ENCODE results near the gene LRRK1.
A peak's percentile ranks its signal among the peaks of the same experiment; 100 is the strongest.

LRRK1 gene

DNA sequence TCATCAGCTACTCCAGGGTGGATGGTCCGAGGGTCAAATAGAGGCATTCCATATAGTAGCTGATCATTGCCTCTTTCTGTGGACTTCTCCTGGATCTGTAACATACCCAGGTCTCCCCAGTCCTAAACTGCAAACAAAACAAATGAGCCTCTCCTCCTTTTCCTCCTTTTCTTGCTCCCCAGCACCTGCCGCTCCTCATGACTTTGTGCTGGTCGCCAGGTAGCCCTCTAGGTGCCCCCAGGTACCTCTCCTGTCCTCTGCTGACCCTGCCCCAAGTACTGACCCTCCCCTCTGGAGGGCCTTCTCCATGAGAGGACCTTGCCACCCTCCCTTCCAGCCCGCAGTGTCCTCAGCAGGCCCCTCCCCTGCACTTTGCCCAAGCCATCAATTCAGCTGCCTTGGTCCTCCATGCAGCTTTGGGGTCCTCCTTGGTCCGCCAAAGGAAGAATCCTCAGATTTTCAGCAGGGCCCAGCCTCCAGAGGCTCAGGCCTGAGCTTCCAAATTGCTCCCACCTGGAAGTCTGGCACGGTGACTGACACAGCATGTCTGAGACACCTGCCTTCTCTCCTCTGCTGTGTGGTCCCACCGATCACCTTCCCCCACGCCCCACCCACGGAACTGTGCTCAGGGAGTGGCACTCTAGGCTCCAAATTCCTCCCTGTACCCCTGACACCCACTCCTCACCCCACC lies 111.0 kb downstream of the LRRK1 start:
- no peak overlapping the region for H2BK12ac ChIP-seq (ENCODE audit: low read length in 2 of 2)
- no peak overlapping the region for H3K4ac ChIP-seq (ENCODE audit: low read depth in 1 of 2, low read length in 2 of 2)
- 92% methylated on average over 9 of the region's 9 CpGs for WGBS
- H3K23ac ChIP-seq (ENCODE audit: low read length in 2 of 2), result peak overlapping the region in 1 of 2 experiments; percentile 1
- H3K14ac ChIP-seq (ENCODE audit: low read length in 2 of 2), result no peak overlapping the region
- H3K4me1 ChIP-seq (ENCODE audit: control insufficient read depth, insufficient read depth, low read depth, low read length), result no peaks in the 10 kb centered on the region
- H2AFZ ChIP-seq (ENCODE audit: low read depth, low read length), result no peak overlapping the region
- H3K79me1 ChIP-seq (replicated peaks; ENCODE audit: low read length, poor library complexity, severe bottlenecking), result no peaks in the 10 kb centered on the region
- H2BK5ac ChIP-seq (ENCODE audit: low read depth, low read length, poor library complexity, severe bottlenecking), result no peak overlapping the region
- no peak overlapping the region for H4K8ac ChIP-seq (ENCODE audit: low read length)
- no peak overlapping the region for H3K27ac ChIP-seq (ENCODE audit: low read length, poor library complexity, severe bottlenecking)
- no peak overlapping the region for H2BK15ac ChIP-seq (ENCODE audit: low read depth, poor library complexity, severe bottlenecking)
- no peak for DNase-seq
- no peak overlapping the region for H4K91ac ChIP-seq (ENCODE audit: low read length)
- H3K27me3 ChIP-seq (ENCODE audit: control insufficient read depth in 1 of 2, insufficient read depth in 1 of 2, low read length in 2 of 2), result no peaks in the 10 kb centered on the region
- H3K4me3 ChIP-seq (ENCODE audit: insufficient read depth in 1 of 2, low read depth in 1 of 2, low read length in 2 of 2), result no peak overlapping the region
- no peak overlapping the region for H2BK120ac ChIP-seq (ENCODE audit: low read depth, low read length)
- peaks cover 0 to 90% of the 10 kb centered on the region in 2 experiments for H3K36me3 ChIP-seq (ENCODE audit: control insufficient read depth in 1 of 2, insufficient read depth in 2 of 2, low read depth in 1 of 2, low read length in 2 of 2)
- H3K18ac ChIP-seq (ENCODE audit: low read depth in 1 of 2, low read length in 2 of 2), result no peak overlapping the region
- peaks cover 11% of the 10 kb centered on the region for H3K9me3 ChIP-seq (ENCODE audit: control insufficient read depth, low read length)
- no peak overlapping the region for H2AK5ac ChIP-seq (ENCODE audit: low read length, severe bottlenecking)
- no peak overlapping the region for H3K4me2 ChIP-seq (ENCODE audit: low read length, poor library complexity, severe bottlenecking)
- no peak overlapping the region for H3K9ac ChIP-seq (ENCODE audit: low read length)

DNA sequence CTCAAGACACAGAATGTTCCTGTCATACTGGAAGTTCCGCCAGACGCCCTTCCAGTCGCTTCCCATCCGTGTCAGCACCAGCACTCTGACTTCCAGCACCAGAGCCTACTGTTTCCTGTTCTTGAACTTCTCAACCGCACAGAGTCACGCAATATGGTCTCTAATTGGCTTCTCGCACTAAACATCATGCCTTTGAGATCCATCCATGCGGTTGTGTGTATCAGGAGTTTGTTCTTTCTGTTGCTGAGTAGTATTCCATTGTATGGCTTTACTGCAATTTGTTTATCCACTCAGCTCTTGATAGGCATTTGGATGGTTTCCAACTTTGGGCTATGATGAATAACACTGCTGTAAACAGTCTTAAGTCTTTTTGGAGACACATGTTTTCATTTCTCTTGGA lies 112.1 kb downstream of the LRRK1 start:
- H2BK12ac ChIP-seq (ENCODE audit: low read length in 2 of 2), result no peak overlapping the region
- H3K27ac ChIP-seq (ENCODE audit: low read length, poor library complexity, severe bottlenecking), result no peak overlapping the region
- no peak overlapping the region for H3K4me3 ChIP-seq (ENCODE audit: insufficient read depth in 1 of 2, low read depth in 1 of 2, low read length in 2 of 2)
- H3K36me3 ChIP-seq (ENCODE audit: control insufficient read depth in 1 of 2, insufficient read depth in 2 of 2, low read depth in 1 of 2, low read length in 2 of 2), result peaks cover 0 to 85% of the 10 kb centered on the region in 2 experiments
- H4K8ac ChIP-seq (ENCODE audit: low read length), result no peak overlapping the region
- no peak overlapping the region for H3K9ac ChIP-seq (ENCODE audit: low read length)
- peaks cover 21% of the 10 kb centered on the region for H3K9me3 ChIP-seq (ENCODE audit: control insufficient read depth, low read length)
- no peak overlapping the region for H2AK5ac ChIP-seq (ENCODE audit: low read length, severe bottlenecking)
- H3K4ac ChIP-seq (ENCODE audit: low read depth in 1 of 2, low read length in 2 of 2), result no peak overlapping the region
- no peaks in the 10 kb centered on the region for H3K4me1 ChIP-seq (ENCODE audit: control insufficient read depth, insufficient read depth, low read depth, low read length)
- H2BK120ac ChIP-seq (ENCODE audit: low read depth, low read length), result no peak overlapping the region
- H3K23ac ChIP-seq (ENCODE audit: low read length in 2 of 2), result no peak overlapping the region
- H3K4me2 ChIP-seq (ENCODE audit: low read length, poor library complexity, severe bottlenecking), result no peak overlapping the region
- H4K91ac ChIP-seq (ENCODE audit: low read length), result no peak overlapping the region
- H3K14ac ChIP-seq (ENCODE audit: low read length in 2 of 2), result no peak overlapping the region
- H2AFZ ChIP-seq (ENCODE audit: low read depth, low read length), result no peak overlapping the region
- no peak overlapping the region for H3K18ac ChIP-seq (ENCODE audit: low read depth in 1 of 2, low read length in 2 of 2)
- H3K79me1 ChIP-seq (replicated peaks; ENCODE audit: low read length, poor library complexity, severe bottlenecking), result no peaks in the 10 kb centered on the region
- peak; percentile 53 for DNase-seq
- H2BK5ac ChIP-seq (ENCODE audit: low read depth, low read length, poor library complexity, severe bottlenecking), result no peak overlapping the region
- H2BK15ac ChIP-seq (ENCODE audit: low read depth, poor library complexity, severe bottlenecking), result no peak overlapping the region
- 91% methylated on average over 8 of the region's 8 CpGs for WGBS
- H3K27me3 ChIP-seq (ENCODE audit: control insufficient read depth in 1 of 2, insufficient read depth in 1 of 2, low read length in 2 of 2), result no peaks in the 10 kb centered on the region

DNA sequence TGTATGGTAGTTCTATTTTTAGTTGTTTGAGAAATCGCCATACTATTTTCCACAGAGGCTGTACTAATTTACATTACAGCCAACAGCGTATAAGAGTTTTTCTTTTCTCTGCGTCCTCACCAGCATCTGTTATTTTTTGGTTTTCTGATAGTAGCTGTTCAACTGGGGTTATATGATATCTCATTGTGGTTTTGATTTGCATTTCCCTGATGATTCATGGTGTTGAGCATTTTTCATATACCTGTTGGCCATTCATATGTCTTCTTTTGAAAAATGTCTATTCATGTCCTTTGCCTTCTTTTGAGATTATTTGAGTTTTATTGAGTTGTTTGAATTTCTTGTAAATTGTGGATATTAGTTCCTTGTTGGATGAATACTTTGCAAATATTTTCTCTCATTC lies 114.6 kb downstream of the LRRK1 start:
- no peak overlapping the region for H2AFZ ChIP-seq (ENCODE audit: low read depth, low read length)
- H3K27ac ChIP-seq (ENCODE audit: low read length, poor library complexity, severe bottlenecking), result no peak overlapping the region
- H2AK5ac ChIP-seq (ENCODE audit: low read length, severe bottlenecking), result no peak overlapping the region
- no peak overlapping the region for H3K4me3 ChIP-seq (ENCODE audit: insufficient read depth in 1 of 2, low read depth in 1 of 2, low read length in 2 of 2)
- no peak overlapping the region for H3K9ac ChIP-seq (ENCODE audit: low read length)
- no peak overlapping the region for H3K14ac ChIP-seq (ENCODE audit: low read length in 2 of 2)
- no peak overlapping the region for H4K8ac ChIP-seq (ENCODE audit: low read length)
- no peak overlapping the region for H2BK15ac ChIP-seq (ENCODE audit: low read depth, poor library complexity, severe bottlenecking)
- no peak overlapping the region for H2BK120ac ChIP-seq (ENCODE audit: low read depth, low read length)
- H3K36me3 ChIP-seq (ENCODE audit: control insufficient read depth in 1 of 2, insufficient read depth in 2 of 2, low read depth in 1 of 2, low read length in 2 of 2), result peaks cover 0 to 77% of the 10 kb centered on the region in 2 experiments
- H3K23ac ChIP-seq (ENCODE audit: low read length in 2 of 2), result no peak overlapping the region
- no peaks in the 10 kb centered on the region for H3K4me1 ChIP-seq (ENCODE audit: control insufficient read depth, insufficient read depth, low read depth, low read length)
- peaks cover 0 to 3% of the 10 kb centered on the region in 2 experiments for H3K27me3 ChIP-seq (ENCODE audit: control insufficient read depth in 1 of 2, insufficient read depth in 1 of 2, low read length in 2 of 2)
- H3K79me1 ChIP-seq (replicated peaks; ENCODE audit: low read length, poor library complexity, severe bottlenecking), result no peaks in the 10 kb centered on the region
- 100% methylated on average over 2 of the region's 3 CpGs for whole genome bisulfite sequencing
- H2BK5ac ChIP-seq (ENCODE audit: low read depth, low read length, poor library complexity, severe bottlenecking), result no peak overlapping the region
- H3K18ac ChIP-seq (ENCODE audit: low read depth in 1 of 2, low read length in 2 of 2), result no peak overlapping the region
- H4K91ac ChIP-seq (ENCODE audit: low read length), result no peak overlapping the region
- H2BK12ac ChIP-seq (ENCODE audit: low read length in 2 of 2), result no peak overlapping the region
- no peak for DNase-seq
- H3K9me3 ChIP-seq (ENCODE audit: control insufficient read depth, low read length), result peaks cover 21% of the 10 kb centered on the region
- H3K4me2 ChIP-seq (ENCODE audit: low read length, poor library complexity, severe bottlenecking), result no peak overlapping the region
- H3K4ac ChIP-seq (ENCODE audit: low read depth in 1 of 2, low read length in 2 of 2), result no peak overlapping the region

DNA sequence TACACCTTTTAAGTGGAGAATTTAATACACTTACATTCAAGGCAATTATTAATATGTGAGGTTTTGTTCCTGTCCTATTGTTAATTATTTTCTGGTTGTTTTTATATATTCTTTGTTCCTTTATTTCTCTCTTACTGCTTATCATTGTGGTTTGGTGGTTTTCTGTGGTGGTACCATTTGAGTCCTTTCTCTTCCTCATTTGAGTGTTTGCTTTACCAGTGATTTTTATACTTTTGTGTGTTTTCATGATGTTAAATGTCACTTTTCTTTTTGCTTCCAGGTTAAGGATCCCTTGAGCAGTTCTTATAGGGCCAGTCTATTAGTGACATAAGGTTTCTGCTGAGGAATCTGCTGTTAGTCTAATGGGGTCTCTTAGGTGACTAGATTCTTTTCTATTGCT lies 116.5 kb downstream of the LRRK1 start:
- Histone ChIP-seq H4K8ac (ENCODE audit: low read length) (no peak overlapping the region), H2AFZ (ENCODE audit: low read depth, low read length) (no peak overlapping the region), H2BK12ac (ENCODE audit: low read length in 2 of 2) (no peak overlapping the region), H3K4me1 (ENCODE audit: control insufficient read depth, insufficient read depth, low read depth, low read length) (no peaks in the 10 kb centered on the region), H2BK120ac (ENCODE audit: low read depth, low read length) (no peak overlapping the region), H3K27me3 (ENCODE audit: control insufficient read depth in 1 of 2, insufficient read depth in 1 of 2, low read length in 2 of 2) (peaks cover 0 to 3% of the 10 kb centered on the region in 2 experiments), H3K4me2 (ENCODE audit: low read length, poor library complexity, severe bottlenecking) (no peak overlapping the region), H3K9ac (ENCODE audit: low read length) (no peak overlapping the region), H2BK15ac (ENCODE audit: low read depth, poor library complexity, severe bottlenecking) (no peak overlapping the region), H2AK5ac (ENCODE audit: low read length, severe bottlenecking) (no peak overlapping the region), H3K4ac (ENCODE audit: low read depth in 1 of 2, low read length in 2 of 2) (no peak overlapping the region), H3K18ac (ENCODE audit: low read depth in 1 of 2, low read length in 2 of 2) (no peak overlapping the region), H3K14ac (ENCODE audit: low read length in 2 of 2) (no peak overlapping the region), H3K36me3 (ENCODE audit: control insufficient read depth in 1 of 2, insufficient read depth in 2 of 2, low read depth in 1 of 2, low read length in 2 of 2) (peaks cover 0 to 62% of the 10 kb centered on the region in 2 experiments), H4K91ac (ENCODE audit: low read length) (no peak overlapping the region), H3K9me3 (ENCODE audit: control insufficient read depth, low read length) (peaks cover 21% of the 10 kb centered on the region), H3K4me3 (ENCODE audit: insufficient read depth in 1 of 2, low read depth in 1 of 2, low read length in 2 of 2) (no peak overlapping the region), H3K79me1 (replicated peaks; ENCODE audit: low read length, poor library complexity, severe bottlenecking) (no peaks in the 10 kb centered on the region), H3K27ac (ENCODE audit: low read length, poor library complexity, severe bottlenecking) (no peak overlapping the region), H2BK5ac (ENCODE audit: low read depth, low read length, poor library complexity, severe bottlenecking) (no peak overlapping the region), H3K23ac (ENCODE audit: low read length in 2 of 2) (no peak overlapping the region)
- DNase-seq, result no peak
